ENCODE data around the gene MBNL1. TPM values are rescaled to one million over a fixed set of nuclear protein-coding genes. Genes with fewer than 3 reads are reported as not detected.

The MBNL1 gene
- total RNA-seq, 1 experiment from 2014 or later, result 200 TPM

- Histone ChIP-seq H2AFZ (ENCODE audit: low read depth, low read length, poor library complexity, severe bottlenecking) (no peak overlapping the region), H3K4me3 (replicated peaks in 1 of 2; ENCODE audit: low read depth in 1 of 2, low read length in 2 of 2) (no peak overlapping the region), H3K9me2 (ENCODE audit: insufficient read depth) (no peaks in the 10 kb centered on the region), H3K27ac (ENCODE audit: low read depth, low read length) (no peak overlapping the region), H3K79me2 (ENCODE audit: insufficient read depth, low read length) (peaks cover 32% of the 10 kb centered on the region), H3K9ac (ENCODE audit: low read length) (no peak overlapping the region), H3K9me3 (ENCODE audit: control insufficient read depth in 1 of 2, insufficient read depth in 1 of 2, low read depth in 1 of 2, low read length in 2 of 2) (no peaks in the 10 kb centered on the region), H4K20me1 (ENCODE audit: insufficient read depth) (no peaks in the 10 kb centered on the region), H3K27me3 (ENCODE audit: insufficient read depth, low read length) (no peaks in the 10 kb centered on the region), H3K4me1 (ENCODE audit: control insufficient read depth in 1 of 2, insufficient read depth in 2 of 2, low read length in 2 of 2) (no peaks in the 10 kb centered on the region), H3K4me2 (ENCODE audit: low read length) (no peak overlapping the region), H3K36me3 (ENCODE audit: control insufficient read depth in 1 of 2, insufficient read depth in 2 of 2, low read length in 2 of 2) (peaks cover 12 to 17% of the 10 kb centered on the region in 2 experiments)
- no peak for ATAC-seq
- intact Hi-C loops (cut with micrococcal nuclease), result no loop called here
- ChIA-PET CTCF (no interaction called here), POLR2A (no interaction called here), RAD21 (ENCODE audit: low non-redundant PET in 1 of 2, low total read pairs in 2 of 2, uncharacterized antibody in 2 of 2, unreplicated experiment in 2 of 2) (no interaction called here)
- DNase-seq (ENCODE audit: low read depth, low spot score), result no peak
- BruUV-seq (replicated peaks), result no TSS peak
- TF ChIP-seq CBX3 (IDR thresholded peaks at IDR 0.05; ENCODE audit: low read depth), result no peak
- TF ChIP-seq ZFX (IDR thresholded peaks at IDR 0.05), result no peak
- TF ChIP-seq POLR2A (IDR thresholded peaks at IDR 0.05; ENCODE audit: borderline replicate concordance, extremely low read depth, insufficient read depth, insufficient read length), result no peak
- no peak for TF ChIP-seq POLR2AphosphoS5 (IDR thresholded peaks at IDR 0.05; ENCODE audit: low read depth, low read length)
- no peak for TF ChIP-seq SIN3A (IDR thresholded peaks at IDR 0.05; ENCODE audit: low read depth)
- TF ChIP-seq FOSL1 (IDR thresholded peaks at IDR 0.05; ENCODE audit: low read depth), result no peak
- no peak for TF ChIP-seq TCF7L2 (IDR thresholded peaks at IDR 0.05; ENCODE audit: borderline replicate concordance, extremely low read depth, insufficient read depth, insufficient read length)
- TF ChIP-seq MAX (IDR thresholded peaks at IDR 0.05), result no peak
- TF ChIP-seq JUND (IDR thresholded peaks at IDR 0.05), result no peak
- no peak for TF ChIP-seq CEBPB (IDR thresholded peaks at IDR 0.05; ENCODE audit: low read depth)
- no peak for TF ChIP-seq RAD21 (IDR thresholded peaks at IDR 0.05; ENCODE audit: low read depth)
- no peak for TF ChIP-seq EZH2phosphoT487 (IDR thresholded peaks at IDR 0.05; ENCODE audit: borderline replicate concordance)
- no peak for TF ChIP-seq EZH2 (IDR thresholded peaks at IDR 0.05)
- no peak for TF ChIP-seq EGR1 (IDR thresholded peaks at IDR 0.05; ENCODE audit: low read depth)
- TF ChIP-seq, protein P1, sequence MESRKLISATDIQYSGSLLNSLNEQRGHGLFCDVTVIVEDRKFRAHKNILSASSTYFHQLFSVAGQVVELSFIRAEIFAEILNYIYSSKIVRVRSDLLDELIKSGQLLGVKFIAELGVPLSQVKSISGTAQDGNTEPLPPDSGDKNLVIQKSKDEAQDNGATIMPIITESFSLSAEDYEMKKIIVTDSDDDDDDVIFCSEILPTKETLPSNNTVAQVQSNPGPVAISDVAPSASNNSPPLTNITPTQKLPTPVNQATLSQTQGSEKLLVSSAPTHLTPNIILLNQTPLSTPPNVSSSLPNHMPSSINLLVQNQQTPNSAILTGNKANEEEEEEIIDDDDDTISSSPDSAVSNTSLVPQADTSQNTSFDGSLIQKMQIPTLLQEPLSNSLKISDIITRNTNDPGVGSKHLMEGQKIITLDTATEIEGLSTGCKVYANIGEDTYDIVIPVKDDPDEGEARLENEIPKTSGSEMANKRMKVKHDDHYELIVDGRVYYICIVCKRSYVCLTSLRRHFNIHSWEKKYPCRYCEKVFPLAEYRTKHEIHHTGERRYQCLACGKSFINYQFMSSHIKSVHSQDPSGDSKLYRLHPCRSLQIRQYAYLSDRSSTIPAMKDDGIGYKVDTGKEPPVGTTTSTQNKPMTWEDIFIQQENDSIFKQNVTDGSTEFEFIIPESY (IDR thresholded peaks at IDR 0.05; ENCODE audit: extremely low read depth, insufficient replicate concordance, low read length), result no peak
- TF ChIP-seq SP1 (IDR thresholded peaks at IDR 0.05; ENCODE audit: low read depth), result no peak
These were observed 189.0 kb downstream of the MBNL1 start for GRCh38 chr3:152457500-152458375.
